Stimulated activated CD4-positive, alpha-beta T cell treated with anti-CD3 and anti-CD28 coated beads, Interleukin-1b, Interleukin-23, amount 100 ng/mL, for 24 hours (primary cell): ENCODE results near the gene DNAI4.
"Not testable (repeated sequence)": the region's sequence is repeated elsewhere in the genome, so short reads cannot be mapped to it uniquely, and the experiment has no call there.

Experiments used
- DNase-seq, 4 experiments: peaks; one replicate each; pipeline ENCODE4 v3.0.0-alpha.2; 2020; ENCODE audit warnings: low read depth in 4 of 4, low spot score in 1 of 4

The DNAI4 gene

GRCh38 chr1:66929999-66930822, 5.6 kb upstream of the DNAI4 start:
- peak; percentile 77 to 92 (median 86) for DNase-seq

- no peak for DNase-seq
Observed at GRCh38 chr1:66929691-66929998, 5.0 kb upstream of the DNAI4 start.

- no peak for DNase-seq
Observed at GRCh38 chr1:66929146-66929688, 4.6 kb upstream of the DNAI4 start.

- DNase-seq = no peak
Observed at GRCh38 chr1:66927528-66927927, 2.9 kb upstream of the DNAI4 start.

GRCh38 chr1:66925944-66926343, 1.3 kb upstream of the DNAI4 start:
- DNase-seq = no peak

- DNase-seq = no peak
Observed at GRCh38 chr1:66925558-66925910, 878 bp upstream of the DNAI4 start.

- no peak for DNase-seq
Observed at GRCh38 chr1:66920543-66920942, 4.1 kb downstream of the DNAI4 start.

GRCh38 chr1:66919828-66920227, 4.8 kb downstream of the DNAI4 start:
- no peak for DNase-seq

GRCh38 chr1:66919063-66919462, 5.6 kb downstream of the DNAI4 start:
- no peak for DNase-seq

GRCh38 chr1:66917476-66917875, 7.2 kb downstream of the DNAI4 start:
- no peak for DNase-seq

- no peak for DNase-seq
Observed at GRCh38 chr1:66916320-66916719, 8.3 kb downstream of the DNAI4 start.

- not testable (repeated sequence) for DNase-seq
Observed at GRCh38 chr1:66915203-66915602, 9.5 kb downstream of the DNAI4 start.

GRCh38 chr1:66893712-66894111, 30.9 kb downstream of the DNAI4 start:
- DNase-seq = no peak

- no peak for DNase-seq
Observed at GRCh38 chr1:66890621-66891020, 34.0 kb downstream of the DNAI4 start.

GRCh38 chr1:66889030-66889429, 35.6 kb downstream of the DNAI4 start:
- DNase-seq = no peak

- DNase-seq = no peak
Observed at GRCh38 chr1:66876664-66877063, 48.0 kb downstream of the DNAI4 start.

GRCh38 chr1:66873111-66873510, 51.5 kb downstream of the DNAI4 start:
- DNase-seq = no peak

GRCh38 chr1:66872024-66872423, 52.6 kb downstream of the DNAI4 start:
- not testable (repeated sequence) for DNase-seq

- DNase-seq = no peak
Observed at GRCh38 chr1:66867501-66867900, 57.2 kb downstream of the DNAI4 start.

GRCh38 chr1:66860529-66860928, 64.1 kb downstream of the DNAI4 start:
- no peak for DNase-seq

- DNase-seq = no peak
Observed at GRCh38 chr1:66853379-66853778, 71.3 kb downstream of the DNAI4 start.

GRCh38 chr1:66852870-66853269, 71.8 kb downstream of the DNAI4 start:
- DNase-seq = no peak

- DNase-seq = no peak
Observed at GRCh38 chr1:66850989-66851388, 73.7 kb downstream of the DNAI4 start.
